ENCODE measurements around the gene DHRSX. TPM values are rescaled to one million over a fixed set of nuclear protein-coding genes. Genes with fewer than 3 reads are reported as not detected.
"Not testable (repeated sequence)": the region's sequence is repeated elsewhere in the genome, so short reads cannot be mapped to it uniquely, and the experiment has no call there.

Gene DHRSX
- total RNA-seq, 1 donor, result 11.0 TPM

DNA sequence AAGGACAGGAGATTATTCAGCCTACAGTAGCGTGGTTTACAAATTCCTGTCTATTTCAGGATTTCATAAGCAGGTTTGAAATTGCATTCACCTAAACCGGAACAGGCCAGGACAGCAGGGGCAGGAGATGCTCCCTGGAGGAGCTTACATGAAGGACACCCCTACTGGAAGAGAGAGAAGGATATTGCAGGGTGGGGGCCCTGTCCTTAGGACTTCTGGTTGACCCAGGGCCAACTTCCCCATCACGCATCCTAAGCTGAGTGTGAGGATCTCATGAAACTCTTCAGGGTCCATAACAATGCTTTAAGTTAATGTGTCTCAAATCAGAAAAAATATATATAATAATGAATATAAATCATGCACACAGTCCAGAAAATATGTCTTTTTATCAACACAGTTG lies 6.4 kb upstream of the DHRSX start:
- Histone ChIP-seq H3K4me3 (ENCODE audit: low read length) (no peak overlapping the region), H3K9me3 (ENCODE audit: low read depth, low read length) (no peaks in the 10 kb centered on the region), H3K27me3 (ENCODE audit: insufficient read depth, low read length) (no peaks in the 10 kb centered on the region), H3K4me1 (ENCODE audit: insufficient read depth, low read length) (no peaks in the 10 kb centered on the region)

DNA sequence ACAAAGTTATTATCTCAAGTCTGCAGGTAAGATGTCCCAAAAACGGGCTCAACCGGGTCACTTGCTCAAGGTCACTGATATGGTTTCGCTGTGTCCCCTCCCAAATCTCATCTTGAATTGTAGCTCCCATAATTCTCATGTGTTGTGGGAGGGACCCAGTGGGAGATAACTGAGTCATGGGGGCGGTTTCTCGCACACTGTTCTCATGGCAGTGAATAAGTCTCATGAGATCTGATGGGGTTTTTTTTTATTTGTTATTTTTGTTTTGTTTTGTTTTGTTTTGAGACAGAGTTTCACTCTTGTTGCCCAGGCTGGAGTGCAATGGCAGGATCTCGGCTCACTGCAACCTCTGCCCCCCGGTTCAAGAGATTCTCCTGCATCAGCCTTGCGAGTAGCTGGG lies 4.6 kb upstream of the DHRSX start:
- not testable (repeated sequence) for H3K4me1 ChIP-seq (ENCODE audit: insufficient read depth, low read length); H3K4me3 ChIP-seq (ENCODE audit: low read length); H3K27me3 ChIP-seq (ENCODE audit: insufficient read depth, low read length); H3K9me3 ChIP-seq (ENCODE audit: low read depth, low read length)

DNA sequence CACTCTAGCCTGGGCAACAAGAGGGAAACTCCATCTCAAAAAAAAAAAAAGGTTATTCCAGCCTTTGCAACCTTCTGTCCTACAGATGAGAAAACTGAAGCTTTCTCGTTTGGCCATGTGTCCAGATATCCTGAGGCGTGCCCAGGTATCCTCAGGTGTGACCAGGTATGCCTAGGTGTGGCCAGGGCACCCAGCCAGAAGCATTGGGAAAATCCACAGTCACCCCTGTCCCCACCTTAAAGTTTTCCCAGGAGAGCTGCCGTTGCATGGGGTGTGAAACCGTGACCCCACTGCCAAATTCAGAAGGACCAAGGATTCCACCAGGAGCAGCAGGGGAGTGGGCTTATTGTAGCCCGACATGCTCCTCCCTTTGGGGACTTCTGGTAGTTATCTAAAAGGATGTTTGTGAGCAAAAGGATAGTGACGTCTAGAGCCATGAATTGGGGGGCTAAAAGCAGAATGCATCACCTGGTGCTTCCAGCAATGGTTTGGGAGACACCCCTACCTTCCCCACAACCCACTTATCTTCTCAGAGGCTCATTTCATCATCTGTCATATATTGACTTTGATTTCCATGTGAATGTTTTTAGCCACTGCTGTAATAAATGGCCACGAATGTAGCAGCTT lies 4.0 kb upstream of the DHRSX start:
- Histone ChIP-seq H3K4me3 (ENCODE audit: low read length) (no peak overlapping the region), H3K27me3 (ENCODE audit: insufficient read depth, low read length) (no peaks in the 10 kb centered on the region), H3K9me3 (ENCODE audit: low read depth, low read length) (no peaks in the 10 kb centered on the region), H3K4me1 (ENCODE audit: insufficient read depth, low read length) (peaks cover 4% of the 10 kb centered on the region)

GRCh38 chrX:2503591-2504500 lies 3.1 kb upstream of the DHRSX start:
- Histone ChIP-seq H3K9me3 (ENCODE audit: low read depth, low read length) (no peaks in the 10 kb centered on the region), H3K27me3 (ENCODE audit: insufficient read depth, low read length) (no peaks in the 10 kb centered on the region), H3K4me3 (ENCODE audit: low read length) (no peak overlapping the region), H3K4me1 (ENCODE audit: insufficient read depth, low read length) (peaks cover 13% of the 10 kb centered on the region)

DNA sequence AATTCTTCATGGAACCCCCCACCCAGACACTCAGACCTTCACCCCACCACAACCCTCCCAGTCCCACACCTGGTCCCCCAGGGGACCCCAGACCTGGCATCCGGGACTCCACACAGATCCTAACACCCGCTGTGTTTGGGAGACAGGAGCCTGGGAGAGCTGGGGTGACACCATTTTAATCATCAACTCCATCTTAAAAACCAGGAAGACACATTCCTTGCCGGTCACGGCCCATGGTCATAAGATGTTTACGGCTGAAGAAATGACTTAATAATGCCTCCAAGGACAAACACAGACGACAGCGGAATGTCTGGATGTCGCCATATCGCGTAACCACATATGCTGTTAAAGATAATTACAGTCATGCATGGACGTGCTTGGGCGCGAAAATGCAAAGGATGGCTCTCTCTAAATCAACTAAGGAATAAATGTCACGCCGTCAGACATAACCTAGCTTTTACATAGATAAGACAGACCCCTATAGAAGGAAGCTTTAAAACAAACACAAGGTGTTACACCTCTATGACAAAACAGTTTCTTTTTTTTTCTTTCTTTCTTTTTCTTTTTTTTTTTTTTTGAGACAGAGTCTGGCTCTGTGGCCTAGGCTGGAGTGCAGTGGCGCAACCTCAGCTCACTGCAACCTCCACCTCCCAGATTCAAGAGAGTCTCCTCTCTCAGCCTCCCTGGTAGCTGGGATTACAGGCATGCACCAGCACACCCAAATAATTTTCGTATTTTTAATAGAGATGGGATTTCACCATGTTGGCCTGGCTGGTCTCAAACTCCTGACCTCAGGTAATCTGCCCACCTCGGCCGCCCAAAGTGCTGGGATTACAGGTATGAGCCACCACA lies 2.1 kb upstream of the DHRSX start:
- Histone ChIP-seq H3K27me3 (ENCODE audit: insufficient read depth, low read length) (no peaks in the 10 kb centered on the region), H3K4me1 (ENCODE audit: insufficient read depth, low read length) (peaks cover 23% of the 10 kb centered on the region), H3K9me3 (ENCODE audit: low read depth, low read length) (no peaks in the 10 kb centered on the region), H3K4me3 (ENCODE audit: low read length) (no peak overlapping the region)

- peaks cover 28% of the 10 kb centered on the region for H3K4me1 ChIP-seq (ENCODE audit: insufficient read depth, low read length)
- H3K27me3 ChIP-seq (ENCODE audit: insufficient read depth, low read length), result no peaks in the 10 kb centered on the region
- no peaks in the 10 kb centered on the region for H3K9me3 ChIP-seq (ENCODE audit: low read depth, low read length)
- no peak overlapping the region for H3K4me3 ChIP-seq (ENCODE audit: low read length)
These were observed 1.4 kb upstream of the DHRSX start for GRCh38 chrX:2502120-2502667.

- Histone ChIP-seq H3K4me1 (ENCODE audit: insufficient read depth, low read length) (peaks cover 32% of the 10 kb centered on the region), H3K9me3 (ENCODE audit: low read depth, low read length) (no peaks in the 10 kb centered on the region)
These were observed 855 bp upstream of the DHRSX start for GRCh38 chrX:2501559-2502102.

GRCh38 chrX:2500091-2500802 lies 529 bp downstream of the DHRSX start:
- Histone ChIP-seq H3K9me3 (ENCODE audit: low read depth, low read length) (no peaks in the 10 kb centered on the region), H3K27me3 (ENCODE audit: insufficient read depth, low read length) (no peaks in the 10 kb centered on the region), H3K4me1 (ENCODE audit: insufficient read depth, low read length) (peaks cover 32% of the 10 kb centered on the region), H3K4me3 (ENCODE audit: low read length) (peak overlapping the region; percentile 74)

More at GRCh38 chrX:2501559-2502102, 855 bp upstream of the DHRSX start:
- no peaks in the 10 kb centered on the region for H3K27me3 ChIP-seq (ENCODE audit: insufficient read depth, low read length)
- H3K4me3 ChIP-seq (ENCODE audit: low read length), result no peak overlapping the region

DNA sequence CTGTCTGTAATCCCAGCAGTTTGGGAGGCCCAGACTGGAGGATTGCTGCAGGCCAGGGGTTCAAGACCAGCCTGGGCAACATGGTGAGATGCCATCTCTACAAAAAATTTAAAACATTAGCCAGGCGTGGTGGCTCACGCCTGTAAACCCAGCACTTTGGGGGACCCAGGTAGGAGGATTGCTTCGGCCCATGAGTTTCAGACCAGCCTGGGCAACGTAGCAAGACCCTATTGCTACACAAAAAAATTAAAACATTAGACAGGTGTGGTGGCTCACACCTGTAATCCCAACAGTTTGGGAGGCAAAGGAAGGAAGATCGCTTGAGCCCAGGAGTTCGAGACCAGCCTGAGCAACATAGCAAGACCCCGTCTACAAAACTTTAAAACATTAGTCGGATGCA lies 1.3 kb downstream of the DHRSX start:
- H3K9me3 ChIP-seq (ENCODE audit: low read depth, low read length), result no peaks in the 10 kb centered on the region
- peak overlapping the region; percentile 74 for H3K4me3 ChIP-seq (ENCODE audit: low read length)
- H3K27me3 ChIP-seq (ENCODE audit: insufficient read depth, low read length), result no peaks in the 10 kb centered on the region
- peaks cover 32% of the 10 kb centered on the region for H3K4me1 ChIP-seq (ENCODE audit: insufficient read depth, low read length)

DNA sequence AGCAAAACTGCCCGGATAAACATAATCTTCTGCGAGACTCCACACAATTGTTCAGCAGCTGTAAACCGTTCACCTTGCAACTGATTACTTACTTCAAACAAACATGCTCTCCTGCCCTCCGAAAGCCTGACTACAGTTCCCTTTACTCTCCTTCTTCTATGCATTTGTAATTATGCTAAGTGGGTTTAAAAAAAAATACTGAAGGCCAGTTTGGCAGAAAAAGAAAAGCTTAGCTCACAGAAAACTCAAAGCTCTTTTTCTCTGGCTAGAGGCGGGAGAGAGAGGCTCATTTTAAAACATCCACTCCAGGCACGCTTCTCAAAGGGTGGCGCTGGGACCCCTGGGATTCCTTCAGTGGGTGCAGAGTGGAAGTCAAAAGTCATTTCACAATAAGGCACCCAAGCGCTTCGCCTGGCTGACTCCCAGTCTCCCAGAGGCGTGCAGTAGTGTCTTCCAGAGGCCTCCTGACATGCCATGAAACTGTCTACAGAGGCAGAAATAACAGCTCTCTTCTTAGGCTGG lies 1.9 kb downstream of the DHRSX start:
- Histone ChIP-seq H3K27me3 (ENCODE audit: insufficient read depth, low read length) (no peaks in the 10 kb centered on the region), H3K4me3 (ENCODE audit: low read length) (no peak overlapping the region), H3K9me3 (ENCODE audit: low read depth, low read length) (no peaks in the 10 kb centered on the region), H3K4me1 (ENCODE audit: insufficient read depth, low read length) (peaks cover 32% of the 10 kb centered on the region)

DNA sequence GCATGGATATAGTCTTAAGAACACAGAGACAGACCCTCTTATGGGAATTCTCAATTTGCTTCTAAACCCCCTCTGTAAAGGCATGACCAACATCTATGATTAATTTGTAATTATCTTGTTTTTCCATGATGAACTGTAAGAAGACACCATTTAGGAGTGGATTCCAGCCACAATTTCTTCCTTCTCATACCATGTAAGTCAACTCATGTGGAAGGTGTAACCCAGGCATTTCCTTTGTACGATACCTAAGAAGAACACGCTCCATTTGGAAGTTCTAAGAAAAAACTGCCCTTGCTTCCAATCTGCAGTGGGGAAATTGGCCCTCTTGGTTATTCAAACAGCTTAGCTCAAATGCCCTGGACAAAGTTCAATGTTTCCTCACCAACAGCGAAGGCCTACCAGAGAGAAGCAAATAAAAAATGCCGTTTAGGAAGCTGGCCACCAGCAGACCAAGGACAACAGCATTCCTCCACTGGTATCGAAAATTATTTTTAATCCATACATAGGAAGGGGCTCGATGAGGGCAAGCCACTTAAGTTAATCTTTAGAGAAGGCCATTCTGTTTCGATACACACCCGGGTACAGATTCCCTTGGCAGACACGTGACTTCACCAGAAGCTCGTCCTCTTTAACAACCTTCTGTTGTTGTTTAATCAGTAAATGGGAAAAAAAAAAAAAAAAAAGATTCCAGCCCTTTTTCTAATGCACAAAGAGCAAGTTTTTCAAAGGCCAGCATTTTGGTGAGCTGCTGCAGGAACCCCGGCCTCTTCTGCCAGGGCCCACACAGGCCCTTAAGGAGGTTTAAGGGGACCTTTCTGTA lies 2.6 kb downstream of the DHRSX start:
- Histone ChIP-seq H3K4me1 (ENCODE audit: insufficient read depth, low read length) (peaks cover 32% of the 10 kb centered on the region), H3K4me3 (ENCODE audit: low read length) (no peak overlapping the region), H3K9me3 (ENCODE audit: low read depth, low read length) (no peaks in the 10 kb centered on the region), H3K27me3 (ENCODE audit: insufficient read depth, low read length) (no peaks in the 10 kb centered on the region)

DNA sequence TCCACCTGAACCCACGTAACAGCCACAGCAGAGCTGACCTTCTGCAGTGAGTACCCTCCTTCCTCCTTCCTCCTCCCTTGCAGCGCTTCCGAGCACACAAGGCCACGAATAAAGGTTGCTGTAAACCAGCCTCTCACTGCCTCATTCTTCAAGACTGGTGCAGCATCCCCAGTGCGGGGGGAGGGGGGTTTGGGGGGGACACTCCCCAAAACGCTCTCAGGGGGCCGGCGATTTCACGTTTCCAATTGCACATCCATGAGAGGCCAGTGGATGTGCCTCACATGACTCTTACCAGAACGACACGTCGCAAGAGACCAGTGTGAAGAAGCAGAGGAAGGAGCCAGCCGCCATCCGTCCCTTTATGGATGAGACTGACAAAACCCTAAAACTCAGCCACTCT lies 5.2 kb downstream of the DHRSX start:
- Histone ChIP-seq H3K9me3 (ENCODE audit: low read depth, low read length) (no peaks in the 10 kb centered on the region), H3K4me1 (ENCODE audit: insufficient read depth, low read length) (peaks cover 32% of the 10 kb centered on the region), H3K4me3 (ENCODE audit: low read length) (no peak overlapping the region), H3K27me3 (ENCODE audit: insufficient read depth, low read length) (no peaks in the 10 kb centered on the region)

- peaks cover 7% of the 10 kb centered on the region for H3K4me1 ChIP-seq (ENCODE audit: insufficient read depth, low read length)
- no peaks in the 10 kb centered on the region for H3K27me3 ChIP-seq (ENCODE audit: insufficient read depth, low read length)
- H3K9me3 ChIP-seq (ENCODE audit: low read depth, low read length), result no peaks in the 10 kb centered on the region
- H3K4me3 ChIP-seq (ENCODE audit: low read length), result no peak overlapping the region
These were observed 8.1 kb downstream of the DHRSX start for GRCh38 chrX:2492531-2493218.

Measured in mononuclear cell (primary cell).